GM19238 (cell line): ENCODE measurements around the gene DNAH6.
"Not testable (repeated sequence)": the region's sequence is repeated elsewhere in the genome, so short reads cannot be mapped to it uniquely, and the experiment has no call there.

Source experiments
- DNase-seq: peaks from one replicate; pipeline ENCODE4 v3.0.0; 2011; ENCODE audit warnings: low spot score; ENCODE audit not compliant: insufficient read length

Gene DNAH6

GRCh38 chr2:84516234-84516986 is at the start of gene DNAH6:
Gene DNAH6 (plus strand): TSS chr2:84516498. CDS start chr2:84517827, 1,329 bp downstream.
- DNase-seq = peak; percentile 39

- no peak for DNase-seq
Observed at GRCh38 chr2:84467389-84467788, 48.9 kb upstream of the DNAH6 start.

- not testable (repeated sequence) for DNase-seq
Observed at GRCh38 chr2:84472423-84472822, 43.9 kb upstream of the DNAH6 start.

GRCh38 chr2:84472856-84473565 is 43.3 kb upstream of the DNAH6 start:
- no peak for DNase-seq

- DNase-seq = no peak
Observed at GRCh38 chr2:84474176-84474575, 42.1 kb upstream of the DNAH6 start.

GRCh38 chr2:84477886-84478285 is 38.4 kb upstream of the DNAH6 start:
- DNase-seq = no peak

GRCh38 chr2:84478867-84479266 is 37.4 kb upstream of the DNAH6 start:
- no peak for DNase-seq

- no peak for DNase-seq
Observed at GRCh38 chr2:84481702-84482101, 34.6 kb upstream of the DNAH6 start.

GRCh38 chr2:84482603-84483002 is 33.7 kb upstream of the DNAH6 start:
- no peak for DNase-seq

GRCh38 chr2:84483320-84483719 is 33.0 kb upstream of the DNAH6 start:
- DNase-seq = no peak

- DNase-seq = no peak
Observed at GRCh38 chr2:84486441-84487115, 29.7 kb upstream of the DNAH6 start.

GRCh38 chr2:84487298-84487996 is 28.9 kb upstream of the DNAH6 start:
- no peak for DNase-seq

GRCh38 chr2:84491256-84491655 is 25.0 kb upstream of the DNAH6 start:
- DNase-seq = no peak

- DNase-seq = no peak
Observed at GRCh38 chr2:84491741-84492140, 24.6 kb upstream of the DNAH6 start.

- no peak for DNase-seq
Observed at GRCh38 chr2:84492571-84492970, 23.7 kb upstream of the DNAH6 start.

GRCh38 chr2:84493514-84493913 is 22.8 kb upstream of the DNAH6 start:
- no peak for DNase-seq

GRCh38 chr2:84494070-84494469 is 22.2 kb upstream of the DNAH6 start:
- no peak for DNase-seq

- peak; percentile 5 for DNase-seq
Observed at GRCh38 chr2:84495539-84496146, 20.7 kb upstream of the DNAH6 start.

- DNase-seq = no peak
Observed at GRCh38 chr2:84496386-84496785, 19.9 kb upstream of the DNAH6 start.

- no peak for DNase-seq
Observed at GRCh38 chr2:84497285-84497684, 19.0 kb upstream of the DNAH6 start.

- no peak for DNase-seq
Observed at GRCh38 chr2:84498150-84498799, 18.0 kb upstream of the DNAH6 start.
